ENCODE measurements around the gene GRIP2. TPM values are rescaled to one million over a fixed set of nuclear protein-coding genes. Genes with fewer than 3 reads are reported as not detected.

The GRIP2 gene
- total RNA-seq, 2 donors from 2014 or later, result 0.47 to 0.53 TPM

DNA sequence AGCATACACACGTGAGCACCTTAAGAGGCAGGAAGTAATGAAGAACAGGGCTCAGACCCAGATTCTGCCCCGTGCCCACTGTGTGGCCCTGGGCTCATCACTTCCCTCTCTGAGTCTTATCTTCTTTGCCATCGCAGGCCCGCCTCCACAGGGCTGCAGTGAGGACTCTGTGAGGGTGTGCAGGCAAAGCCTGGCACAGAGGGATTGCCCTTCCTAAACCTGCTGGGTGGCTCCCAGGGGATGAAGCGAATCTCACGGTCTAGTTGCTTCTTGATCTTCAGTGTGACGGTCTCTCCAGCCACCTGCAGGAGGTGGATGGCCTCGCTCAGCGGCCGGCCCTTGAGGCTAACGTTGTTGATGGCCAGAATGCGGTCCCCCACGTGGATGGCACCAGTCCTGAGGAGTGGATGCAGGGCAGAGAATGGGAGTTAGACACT, 32.8 kb downstream of the GRIP2 start:
- H3K9me3 ChIP-seq, result no peaks in the 10 kb centered on the region
- no peak for TF ChIP-seq CTCF (IDR thresholded peaks at IDR 0.05)
- intact Hi-C loops (cut with DNase I), result loop anchor here (5.0 kb wide), 1 partner anchor 40 kb away; no protein-coding TSS in a partner anchor
- no peaks in the 10 kb centered on the region for H3K27me3 ChIP-seq
- no peak overlapping the region for H3K27ac ChIP-seq
- H3K4me1 ChIP-seq, result no peaks in the 10 kb centered on the region
- no peak for DNase-seq
- no peak overlapping the region for H3K9ac ChIP-seq (ENCODE audit: low read depth in 2 of 2, low read length in 2 of 2)
- H3K36me3 ChIP-seq, result no peaks in the 10 kb centered on the region
- H3K4me3 ChIP-seq, result no peak overlapping the region

DNA sequence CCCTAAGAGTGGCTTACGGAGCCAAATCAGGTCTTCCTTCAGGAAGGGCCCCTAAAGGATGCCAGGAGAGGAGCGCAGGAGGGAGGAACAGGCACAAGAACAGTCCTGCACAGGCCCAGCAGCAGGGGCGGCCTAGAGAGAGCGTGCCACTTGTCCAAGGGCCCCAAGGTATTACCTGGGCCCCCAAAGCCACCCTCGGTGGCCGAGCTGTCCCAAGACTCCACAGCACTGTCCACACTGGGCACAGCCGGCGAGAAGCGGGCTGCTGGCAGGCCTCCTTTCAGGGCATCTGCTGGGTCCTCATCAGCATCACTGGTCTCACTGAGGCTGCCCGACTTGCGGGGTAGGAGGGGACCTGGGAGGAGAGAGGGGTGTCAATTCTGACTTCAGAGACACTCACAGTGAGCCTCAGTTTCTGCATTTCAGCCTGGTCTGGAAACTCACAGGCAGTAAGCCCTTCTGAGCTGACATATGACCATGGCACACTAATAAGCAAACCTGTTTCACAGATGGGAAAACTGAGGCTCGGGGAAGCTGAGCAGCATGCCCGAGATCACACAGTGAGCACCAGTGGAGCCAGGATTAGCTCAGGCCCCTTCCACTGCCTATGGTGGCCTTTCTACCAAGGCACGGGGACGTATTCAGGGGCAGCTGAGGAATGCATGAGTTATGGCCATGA, 33.4 kb downstream of the GRIP2 start:
- no peaks in the 10 kb centered on the region for H3K36me3 ChIP-seq
- intact Hi-C loops (cut with DNase I), result loop anchor here (5.0 kb wide), 1 partner anchor 41 kb away; no protein-coding TSS in a partner anchor
- H3K9me3 ChIP-seq, result no peaks in the 10 kb centered on the region
- H3K4me1 ChIP-seq, result no peaks in the 10 kb centered on the region
- no peaks in the 10 kb centered on the region for H3K27me3 ChIP-seq
- no peak overlapping the region for H3K27ac ChIP-seq
- no peak overlapping the region for H3K9ac ChIP-seq (ENCODE audit: low read depth in 2 of 2, low read length in 2 of 2)
- no peak for TF ChIP-seq CTCF (IDR thresholded peaks at IDR 0.05)
- no peak overlapping the region for H3K4me3 ChIP-seq
- no peak for DNase-seq

- no peaks in the 10 kb centered on the region for H3K4me1 ChIP-seq
- H3K9ac ChIP-seq (ENCODE audit: low read depth in 2 of 2, low read length in 2 of 2), result no peak overlapping the region
- intact Hi-C loops (cut with DNase I), result loop anchor here (5.0 kb wide), 1 partner anchor 41 kb away; no protein-coding TSS in a partner anchor
- no peak overlapping the region for H3K4me3 ChIP-seq
- DNase-seq, result no peak
- TF ChIP-seq CTCF (IDR thresholded peaks at IDR 0.05), result no peak
- H3K9me3 ChIP-seq, result no peaks in the 10 kb centered on the region
- H3K36me3 ChIP-seq, result no peaks in the 10 kb centered on the region
- no peak overlapping the region for H3K27ac ChIP-seq
- no peaks in the 10 kb centered on the region for H3K27me3 ChIP-seq
These were observed 34.2 kb downstream of the GRIP2 start for GRCh38 chr3:14505803-14506500.

- H3K9ac ChIP-seq (ENCODE audit: low read depth in 2 of 2, low read length in 2 of 2), result no peak overlapping the region
- H3K4me1 ChIP-seq, result no peaks in the 10 kb centered on the region
- no peaks in the 10 kb centered on the region for H3K27me3 ChIP-seq
- H3K36me3 ChIP-seq, result no peaks in the 10 kb centered on the region
- no peak for TF ChIP-seq CTCF (IDR thresholded peaks at IDR 0.05)
- no peak overlapping the region for H3K4me3 ChIP-seq
- no peaks in the 10 kb centered on the region for H3K9me3 ChIP-seq
- no peak overlapping the region for H3K27ac ChIP-seq
- no peak for DNase-seq
- intact Hi-C loops (cut with DNase I), result loop anchor here (5.0 kb wide), 1 partner anchor 42 kb away; no protein-coding TSS in a partner anchor
These were observed 34.9 kb downstream of the GRIP2 start for GRCh38 chr3:14505001-14505802.

DNA sequence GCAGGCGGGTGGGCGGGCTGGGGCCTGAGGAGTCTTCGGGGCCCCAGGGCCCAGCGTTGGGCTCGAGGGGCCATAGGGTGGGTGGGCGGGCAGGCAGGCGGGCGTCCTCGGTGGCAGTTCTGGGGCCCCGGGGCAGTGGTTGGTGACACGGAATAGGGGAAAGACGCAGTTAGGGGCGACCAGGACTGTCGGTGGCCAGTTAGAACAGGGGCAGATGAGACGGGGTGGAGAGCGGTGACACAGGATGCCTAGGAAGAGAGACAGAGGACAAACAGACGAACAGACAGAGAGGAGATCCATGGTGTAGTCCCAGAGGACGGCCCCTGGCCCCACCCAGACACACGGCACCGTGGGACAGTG, 36.5 kb downstream of the GRIP2 start:
- DNase-seq, result no peak

More for the DNA sequence above, 36.5 kb downstream of the GRIP2 start:
- H3K4me3 ChIP-seq, result no peak overlapping the region
- intact Hi-C loops (cut with DNase I), result no loop called here
- H3K27me3 ChIP-seq, result no peaks in the 10 kb centered on the region
- TF ChIP-seq CTCF (IDR thresholded peaks at IDR 0.05), result no peak
- no peaks in the 10 kb centered on the region for H3K9me3 ChIP-seq
- H3K36me3 ChIP-seq, result no peaks in the 10 kb centered on the region
- no peak overlapping the region for H3K27ac ChIP-seq
- no peak overlapping the region for H3K9ac ChIP-seq (ENCODE audit: low read depth in 2 of 2, low read length in 2 of 2)
- H3K4me1 ChIP-seq, result no peaks in the 10 kb centered on the region
